ENCODE measurements around the gene FGFR4.

Gene FGFR4

DNA sequence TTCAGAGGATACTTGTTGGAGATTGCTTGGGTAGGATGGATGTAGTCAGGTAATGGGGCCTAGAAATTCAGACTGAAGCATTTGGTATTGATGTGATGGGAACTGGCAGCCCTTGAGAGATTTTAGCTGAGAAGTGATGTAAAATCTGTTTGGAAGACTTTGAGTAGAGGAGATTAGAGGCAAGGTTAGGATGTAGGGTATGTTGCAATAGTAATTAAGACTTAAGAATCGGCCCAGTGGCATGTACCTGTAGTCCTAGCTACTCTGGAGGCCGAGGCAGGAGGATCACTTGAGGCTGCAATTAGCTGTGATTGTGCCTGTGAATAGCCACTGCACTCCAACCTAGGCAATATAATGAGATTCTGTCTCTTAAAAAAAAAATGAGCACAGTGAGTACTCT lies 53.6 kb downstream of the FGFR4 start:
- TF ChIP-seq GATA1 (IDR thresholded peaks at IDR 0.05; ENCODE audit: low read depth, low read length) (no peak), POLR2A (IDR thresholded peaks at IDR 0.05; ENCODE audit: low read length) (no peak)
- no peak for DNase-seq

DNA sequence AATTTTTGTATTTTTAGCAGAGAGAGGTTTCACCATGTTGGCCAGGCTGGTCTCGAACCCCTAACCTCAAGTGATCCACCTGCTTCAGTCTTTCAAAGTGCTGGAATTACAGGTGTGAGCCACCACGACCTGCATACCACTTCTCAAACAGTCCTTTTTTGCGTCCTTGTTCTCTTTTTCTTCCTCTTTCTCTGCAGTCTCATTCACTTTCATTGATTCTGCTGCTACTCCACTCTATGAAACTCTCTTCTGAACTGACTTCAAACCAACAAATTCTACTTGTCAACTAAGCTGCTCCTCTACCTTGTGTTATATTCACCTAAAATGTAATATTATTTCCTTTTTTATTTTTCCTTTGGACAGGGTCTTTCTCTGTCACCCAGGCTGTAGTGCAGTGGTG lies 54.8 kb downstream of the FGFR4 start:
- TF ChIP-seq GATA1 (IDR thresholded peaks at IDR 0.05; ENCODE audit: low read depth, low read length): no peak
- TF ChIP-seq POLR2A (IDR thresholded peaks at IDR 0.05; ENCODE audit: low read length): no peak

DNA sequence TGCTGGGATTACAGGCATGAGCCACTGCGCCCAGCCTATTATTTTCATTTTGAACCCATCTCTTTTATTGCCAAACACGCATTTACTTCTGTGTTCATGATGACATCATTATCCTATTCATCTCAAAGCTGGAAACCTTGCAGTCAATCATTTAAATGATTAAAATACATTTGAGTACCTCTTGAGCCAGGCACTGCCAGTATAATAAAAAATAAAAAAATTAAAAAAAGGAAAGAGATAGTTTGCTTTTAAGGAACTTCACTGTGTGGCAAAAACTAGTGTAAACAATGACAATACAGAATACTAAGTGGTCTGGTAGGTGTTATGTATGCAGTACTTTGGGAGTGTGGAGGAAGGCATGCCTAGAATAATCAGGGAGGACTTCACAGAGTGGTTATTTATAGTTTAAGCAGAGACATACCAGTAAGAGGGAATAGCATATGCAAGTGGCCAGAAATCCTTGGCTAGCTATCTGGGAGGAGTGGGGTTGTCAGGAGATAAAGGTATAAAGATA lies 55.4 kb downstream of the FGFR4 start:
- no peak for DNase-seq
- no peak for TF ChIP-seq GATA1 (IDR thresholded peaks at IDR 0.05; ENCODE audit: low read depth, low read length)
- no peak for TF ChIP-seq POLR2A (IDR thresholded peaks at IDR 0.05; ENCODE audit: low read length)

More for the DNA sequence above, 54.8 kb downstream of the FGFR4 start:
- no peak for DNase-seq

DNA sequence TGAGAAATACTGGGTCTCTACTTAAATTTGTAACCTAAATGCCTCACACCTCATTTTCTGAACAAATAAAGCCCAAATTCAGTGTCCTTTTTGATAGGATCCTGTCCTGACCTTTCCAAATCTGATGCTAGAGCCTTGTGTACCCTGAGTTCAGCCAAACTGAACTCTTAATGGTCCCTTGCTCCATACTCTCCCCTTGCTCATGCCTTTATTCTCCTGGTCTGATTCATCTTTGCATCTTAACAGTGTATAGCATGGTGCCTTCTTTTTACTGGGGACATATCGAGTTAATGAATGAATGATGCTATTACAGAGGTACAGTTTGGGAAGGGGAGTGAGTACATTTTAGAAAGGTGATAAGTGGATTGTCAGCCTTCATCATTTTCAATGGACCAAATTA lies 56.1 kb downstream of the FGFR4 start:
- DNase-seq: no peak
- no peak for TF ChIP-seq POLR2A (IDR thresholded peaks at IDR 0.05; ENCODE audit: low read length)
- TF ChIP-seq GATA1 (IDR thresholded peaks at IDR 0.05; ENCODE audit: low read depth, low read length): no peak

DNA sequence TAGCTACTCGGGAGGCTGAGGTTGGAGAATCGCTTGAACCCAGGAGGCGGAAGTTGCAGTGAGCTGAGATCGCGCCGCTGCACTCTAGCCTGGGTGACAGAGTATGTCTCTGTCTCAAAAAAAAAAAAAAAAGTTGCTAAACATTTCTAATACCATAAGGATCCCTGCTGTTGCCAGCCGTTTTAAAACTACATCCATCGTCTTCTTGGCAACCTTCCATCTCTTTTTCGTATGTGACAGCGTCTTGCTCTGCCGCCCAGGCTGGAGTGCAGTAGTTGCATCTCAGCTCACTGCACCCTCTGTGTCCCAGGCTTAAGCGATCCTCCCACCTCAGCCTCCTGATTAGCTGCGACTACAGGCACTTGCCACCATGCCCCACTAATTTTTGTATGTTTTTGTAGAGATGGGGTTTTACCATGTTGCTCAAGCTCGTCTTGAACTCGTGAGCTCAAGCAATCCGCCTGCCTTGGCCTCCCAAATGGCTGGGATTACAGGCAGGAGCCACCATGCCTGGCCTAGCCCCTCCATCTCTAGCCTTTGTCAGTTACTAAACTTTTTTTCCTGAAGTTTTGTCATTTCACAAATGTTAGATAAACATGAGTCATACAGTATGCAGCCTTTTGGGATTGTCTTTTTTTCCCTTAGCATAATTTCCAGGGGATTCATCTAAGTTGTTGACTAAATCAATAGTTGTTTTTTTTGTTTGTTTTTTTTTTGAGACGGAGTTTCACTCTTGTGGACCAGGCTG lies 60.4 kb downstream of the FGFR4 start:
- no peak for DNase-seq
- TF ChIP-seq POLR2A (IDR thresholded peaks at IDR 0.05; ENCODE audit: low read length): no peak
- TF ChIP-seq GATA1 (IDR thresholded peaks at IDR 0.05; ENCODE audit: low read depth, low read length): no peak

All from erythroblast (primary cell).